T-helper 2 cell treated with Interferon-gamma antibody and Interleukin-4, amounts not matched to agents 5 μg/mL and 100 μg/mL, for 36 hours (primary cell): Measurements from ENCODE around the gene CASZ1.

ENCODE experiments used
- DNase-seq: peaks from one replicate; pipeline ENCODE4 v3.0.0; 2021; ENCODE audit warnings: low spot score
- H3K27ac Mint-ChIP-seq: one replicate; pipeline ENCODE4 v1.8.0; 2021; ENCODE audit warnings: mild to moderate bottlenecking, mixed read lengths
- H3K27me3 Mint-ChIP-seq: one replicate; pipeline ENCODE4 v1.8.0; 2021; ENCODE audit warnings: low read depth, mixed read lengths
- H3K36me3 Mint-ChIP-seq: one replicate; pipeline ENCODE4 v1.8.0; 2021; ENCODE audit warnings: low read depth, mixed read lengths
- H3K4me1 Mint-ChIP-seq: one replicate; pipeline ENCODE4 v1.8.0; 2021; ENCODE audit warnings: low read depth, mixed read lengths
- H3K4me3 Mint-ChIP-seq: one replicate; pipeline ENCODE4 v1.8.0; 2022; ENCODE audit warnings: mild to moderate bottlenecking, moderate library complexity, mixed read lengths
- H3K9me3 Mint-ChIP-seq: one replicate; pipeline ENCODE4 v1.8.0; 2021; ENCODE audit warnings: mixed read lengths

The CASZ1 gene

DNA sequence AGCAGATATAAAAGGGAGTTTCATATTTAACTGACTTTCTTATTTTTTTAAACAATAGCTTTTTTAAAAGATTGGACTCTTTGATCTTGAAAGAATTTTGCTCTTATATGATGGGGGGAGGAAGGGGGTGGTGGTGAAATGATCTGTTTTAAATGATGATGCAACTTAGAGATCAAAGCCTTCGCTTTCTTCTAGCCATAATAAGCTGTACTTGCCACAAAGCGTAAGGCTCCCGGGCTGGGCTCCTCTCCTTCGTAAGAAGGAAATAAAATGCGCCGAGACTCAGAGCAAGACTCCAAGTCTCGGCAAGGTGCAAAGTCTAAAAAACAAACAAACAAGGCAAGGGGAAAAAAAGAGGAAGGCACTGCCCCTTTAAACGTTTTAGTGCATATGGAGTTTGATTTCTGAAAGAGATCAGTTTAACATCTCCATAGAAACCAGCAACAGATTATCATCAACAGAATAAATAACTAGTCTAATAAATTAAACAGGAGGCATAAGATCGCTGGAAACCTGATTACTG, 3.3 kb downstream of the CASZ1 start:
- H3K4me1 Mint-ChIP-seq = peaks cover 5% of the 10 kb centered on the region
- peak overlapping the region; percentile 46 for H3K4me3 Mint-ChIP-seq
- DNase-seq = no peak
- no peaks in the 10 kb centered on the region for H3K9me3 Mint-ChIP-seq
- peaks cover 45% of the 10 kb centered on the region for H3K27me3 Mint-ChIP-seq
- H3K36me3 Mint-ChIP-seq = no peaks in the 10 kb centered on the region
- H3K27ac Mint-ChIP-seq = no peak overlapping the region

DNA sequence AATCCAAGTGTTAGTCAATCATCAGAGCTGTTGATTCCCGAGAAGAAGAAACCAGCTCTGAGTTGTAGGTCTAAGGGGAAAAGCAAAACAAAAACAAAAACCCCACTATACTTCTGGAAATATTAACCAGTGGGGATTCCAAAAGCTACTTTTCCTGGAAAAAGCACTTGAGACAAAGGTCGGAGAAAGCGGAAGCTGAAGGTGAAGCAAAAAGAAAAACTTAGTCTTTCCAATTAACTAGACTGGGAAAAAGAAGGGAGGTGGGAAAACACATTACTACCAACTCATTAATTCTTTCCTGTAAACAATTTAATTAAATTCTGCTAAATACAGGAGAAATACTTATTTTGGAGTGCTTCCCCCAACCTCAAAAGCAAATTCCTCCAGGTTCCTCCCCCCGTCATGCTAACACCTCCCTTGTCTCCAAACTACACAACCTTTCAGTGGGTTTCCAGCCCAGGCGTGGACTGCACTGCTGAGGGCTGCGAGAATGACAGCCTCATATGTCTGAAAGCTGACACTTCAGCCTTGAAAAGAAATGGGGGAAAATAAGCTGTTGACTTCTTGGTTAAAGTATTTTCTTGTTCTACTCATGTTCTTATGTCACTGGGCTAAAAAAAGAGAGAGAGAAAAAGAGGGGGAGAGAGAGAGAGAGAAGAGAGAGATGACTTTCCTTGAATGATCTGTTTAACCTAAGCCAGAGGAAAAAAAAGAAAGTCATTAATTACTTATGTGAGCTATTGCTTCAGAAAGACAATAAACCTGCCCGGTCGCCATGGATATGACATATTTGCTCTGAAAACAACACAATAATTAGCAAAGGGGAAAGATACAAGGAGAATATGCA, 5.1 kb downstream of the CASZ1 start:
- H3K4me1 Mint-ChIP-seq = peaks cover 5% of the 10 kb centered on the region
- no peaks in the 10 kb centered on the region for H3K9me3 Mint-ChIP-seq
- DNase-seq = no peak
- H3K27ac Mint-ChIP-seq = no peak overlapping the region
- peaks cover 37% of the 10 kb centered on the region for H3K27me3 Mint-ChIP-seq
- H3K4me3 Mint-ChIP-seq = no peak overlapping the region
- H3K36me3 Mint-ChIP-seq = no peaks in the 10 kb centered on the region

DNA sequence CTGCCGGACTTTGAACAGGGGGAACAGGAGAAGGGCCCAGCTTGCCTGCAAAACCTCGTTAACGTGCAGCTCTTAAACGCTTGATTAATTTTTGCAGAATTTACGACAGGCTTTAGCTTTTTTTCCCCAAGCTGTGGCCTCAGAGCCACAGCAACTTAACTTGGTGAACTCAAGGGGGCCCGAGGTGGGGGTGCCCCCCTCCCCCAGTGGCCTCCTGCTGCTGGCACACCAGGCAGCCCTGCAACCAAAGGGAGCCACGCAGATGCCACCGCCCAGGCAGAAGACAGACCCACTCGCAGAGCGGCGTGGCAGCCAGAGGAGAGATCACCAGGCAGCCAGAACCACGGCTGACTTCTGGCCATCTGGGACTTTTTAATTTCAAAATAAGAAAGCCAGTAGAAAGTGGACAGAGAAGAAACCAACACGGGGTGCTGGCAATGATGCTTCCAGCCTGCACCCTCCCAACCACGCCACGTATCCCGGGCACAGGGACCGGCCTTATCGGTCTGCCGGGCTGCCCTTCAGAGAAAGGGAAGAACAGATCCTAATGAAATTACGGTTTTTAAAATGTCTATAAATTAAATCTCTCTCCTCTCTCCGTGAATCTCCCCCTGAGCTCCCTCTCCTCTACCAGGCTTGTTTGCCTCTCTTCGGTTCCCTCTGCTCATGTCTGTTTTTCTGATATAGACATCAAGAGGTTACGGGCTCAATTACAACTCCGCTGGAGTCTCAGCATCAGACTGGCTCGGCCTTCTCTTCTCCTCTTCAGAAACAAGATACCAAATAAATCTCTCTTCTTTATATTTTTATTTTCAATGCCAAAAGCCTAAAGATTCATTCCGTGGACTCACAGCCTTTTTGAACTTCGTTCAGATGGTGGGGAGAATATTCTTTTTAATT, 6.4 kb downstream of the CASZ1 start:
- DNase-seq = no peak
- H3K4me1 Mint-ChIP-seq = peaks cover 5% of the 10 kb centered on the region
- H3K27ac Mint-ChIP-seq = no peak overlapping the region
- H3K9me3 Mint-ChIP-seq = no peaks in the 10 kb centered on the region
- no peaks in the 10 kb centered on the region for H3K36me3 Mint-ChIP-seq
- no peak overlapping the region for H3K4me3 Mint-ChIP-seq
- peaks cover 32% of the 10 kb centered on the region for H3K27me3 Mint-ChIP-seq

DNA sequence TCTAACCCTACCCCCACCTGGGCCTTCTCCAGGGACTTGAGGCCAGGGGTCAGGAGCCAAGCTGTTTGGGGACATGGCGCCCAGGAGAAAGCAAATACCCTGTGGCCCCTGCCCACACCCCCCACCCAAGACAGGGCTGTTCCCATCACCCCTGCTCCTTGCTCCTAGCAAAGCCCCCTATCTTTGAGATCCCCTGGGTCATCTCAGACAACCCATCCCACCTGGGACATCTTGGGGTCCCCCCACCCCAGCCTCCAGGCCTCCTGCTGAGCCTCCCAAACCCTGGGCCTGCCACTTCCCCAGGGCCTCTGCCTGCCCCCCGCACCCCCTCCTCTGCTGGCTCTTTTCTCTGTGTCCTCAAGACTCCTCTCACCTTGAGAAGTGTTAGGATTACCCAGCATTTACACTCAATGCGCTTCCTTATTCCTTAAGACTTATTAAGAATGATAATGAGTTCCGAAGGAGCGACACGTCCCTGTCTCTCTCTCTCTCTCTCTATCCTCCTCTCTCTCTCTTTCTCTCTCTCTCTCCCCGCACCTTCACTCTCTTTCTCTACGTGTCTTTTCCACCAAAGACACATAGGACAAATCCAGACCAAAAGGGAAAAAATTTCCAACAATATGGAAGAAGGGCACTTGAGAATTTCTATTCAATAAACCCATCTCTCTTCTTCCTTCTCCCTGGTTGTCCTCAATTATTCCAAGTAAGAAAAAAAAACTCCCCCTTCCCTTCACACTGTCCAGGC, 7.2 kb downstream of the CASZ1 start:
- DNase-seq = no peak
- Mint-ChIP-seq H3K36me3 (no peaks in the 10 kb centered on the region), H3K4me3 (no peak overlapping the region), H3K9me3 (no peaks in the 10 kb centered on the region), H3K4me1 (peaks cover 5% of the 10 kb centered on the region), H3K27ac (no peak overlapping the region), H3K27me3 (peaks cover 28% of the 10 kb centered on the region)

DNA sequence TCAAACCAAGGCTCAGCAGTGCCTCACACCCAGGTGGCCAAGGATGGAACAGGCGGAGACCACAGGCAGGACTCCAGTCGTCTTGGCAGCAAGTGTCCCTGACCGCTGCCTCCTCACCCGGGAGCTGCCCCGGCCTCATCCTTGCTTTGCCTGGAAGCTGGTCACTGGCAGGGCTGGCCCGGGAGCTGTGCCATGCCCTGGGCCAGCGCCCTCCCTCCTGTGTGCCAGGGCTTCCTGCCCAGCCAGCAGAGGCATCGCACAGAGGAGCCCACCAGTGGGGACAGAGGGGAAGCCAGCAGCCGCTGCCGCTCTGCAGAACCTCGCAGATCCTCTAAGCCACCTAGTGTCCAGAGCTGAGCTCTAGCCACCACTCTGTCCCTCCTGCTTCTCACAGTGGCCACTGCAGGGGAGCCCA, 7.8 kb downstream of the CASZ1 start:
- H3K9me3 Mint-ChIP-seq = no peaks in the 10 kb centered on the region
- peaks cover 4% of the 10 kb centered on the region for H3K4me1 Mint-ChIP-seq
- H3K4me3 Mint-ChIP-seq = no peak overlapping the region
- H3K36me3 Mint-ChIP-seq = no peaks in the 10 kb centered on the region
- H3K27me3 Mint-ChIP-seq = peaks cover 25% of the 10 kb centered on the region
- no peak for DNase-seq
- no peak overlapping the region for H3K27ac Mint-ChIP-seq

DNA sequence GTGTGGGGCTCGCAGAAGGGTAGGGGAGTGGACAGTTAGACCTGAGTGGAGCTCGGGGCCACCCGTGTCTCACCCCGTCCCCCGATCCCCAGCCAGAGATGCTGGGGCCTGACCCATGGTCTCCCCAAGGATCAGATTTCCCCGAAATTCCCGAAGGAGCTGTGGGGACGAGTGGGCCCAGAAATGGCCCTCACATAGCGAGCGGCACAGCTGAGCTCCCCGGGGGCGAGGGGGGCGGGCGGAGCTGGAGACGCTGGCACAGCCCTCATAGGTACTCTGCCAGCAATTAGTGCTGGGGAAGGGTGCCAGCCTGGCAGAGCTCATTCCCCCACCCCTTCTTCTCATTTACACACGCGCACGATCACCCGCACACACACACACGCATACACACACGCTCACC, 9.2 kb downstream of the CASZ1 start:
- Mint-ChIP-seq H3K4me3 (no peak overlapping the region), H3K36me3 (no peaks in the 10 kb centered on the region), H3K9me3 (no peaks in the 10 kb centered on the region), H3K27ac (no peak overlapping the region), H3K4me1 (no peaks in the 10 kb centered on the region), H3K27me3 (peaks cover 13% of the 10 kb centered on the region)
- DNase-seq = no peak

DNA sequence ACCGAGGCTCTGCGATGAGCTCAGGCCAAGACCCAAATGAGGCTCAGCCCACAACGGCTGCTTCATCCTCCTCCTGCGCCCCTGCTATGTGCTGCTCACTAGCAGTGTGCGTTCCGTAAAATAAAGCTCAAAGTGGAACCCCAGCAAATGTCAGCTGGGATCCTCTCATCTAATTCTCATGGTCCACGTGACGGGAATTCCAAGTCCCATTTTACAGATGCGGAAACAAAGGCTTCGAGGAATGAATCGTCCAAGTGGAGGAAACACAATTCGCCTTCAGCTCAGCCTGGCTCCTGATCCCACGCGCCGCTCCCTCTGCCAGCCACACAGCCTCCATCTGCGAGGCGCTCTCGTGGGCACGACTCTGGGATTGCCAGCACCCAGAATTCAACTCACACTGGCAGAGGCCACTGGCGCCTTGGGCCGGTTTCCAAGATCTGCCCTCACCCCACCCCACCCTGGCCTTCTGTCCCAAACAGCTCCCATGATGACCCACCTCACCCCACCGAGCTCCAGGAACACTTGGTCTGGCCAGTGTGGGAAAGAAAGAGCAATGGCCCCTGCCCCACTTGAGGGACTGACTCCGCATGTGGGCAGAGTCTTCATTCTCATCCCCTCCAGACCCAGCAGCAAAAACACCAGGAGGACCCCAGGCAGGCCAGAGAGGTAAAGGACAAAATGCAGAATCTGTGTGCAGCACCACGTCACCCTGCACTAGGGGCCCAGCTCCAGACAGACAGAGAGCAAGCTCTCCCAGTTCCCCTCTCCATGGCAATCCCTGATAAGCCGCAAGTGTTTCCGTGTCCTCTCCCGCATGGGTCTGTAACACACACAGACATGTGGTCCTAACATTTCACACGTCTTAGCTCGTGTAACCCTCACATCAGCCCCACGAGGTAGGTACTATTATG, 10.5 kb downstream of the CASZ1 start:
- Mint-ChIP-seq H3K4me3 (no peak overlapping the region), H3K27ac (no peak overlapping the region), H3K9me3 (no peaks in the 10 kb centered on the region), H3K27me3 (peaks cover 12% of the 10 kb centered on the region), H3K36me3 (no peaks in the 10 kb centered on the region), H3K4me1 (no peaks in the 10 kb centered on the region)
- no peak for DNase-seq

DNA sequence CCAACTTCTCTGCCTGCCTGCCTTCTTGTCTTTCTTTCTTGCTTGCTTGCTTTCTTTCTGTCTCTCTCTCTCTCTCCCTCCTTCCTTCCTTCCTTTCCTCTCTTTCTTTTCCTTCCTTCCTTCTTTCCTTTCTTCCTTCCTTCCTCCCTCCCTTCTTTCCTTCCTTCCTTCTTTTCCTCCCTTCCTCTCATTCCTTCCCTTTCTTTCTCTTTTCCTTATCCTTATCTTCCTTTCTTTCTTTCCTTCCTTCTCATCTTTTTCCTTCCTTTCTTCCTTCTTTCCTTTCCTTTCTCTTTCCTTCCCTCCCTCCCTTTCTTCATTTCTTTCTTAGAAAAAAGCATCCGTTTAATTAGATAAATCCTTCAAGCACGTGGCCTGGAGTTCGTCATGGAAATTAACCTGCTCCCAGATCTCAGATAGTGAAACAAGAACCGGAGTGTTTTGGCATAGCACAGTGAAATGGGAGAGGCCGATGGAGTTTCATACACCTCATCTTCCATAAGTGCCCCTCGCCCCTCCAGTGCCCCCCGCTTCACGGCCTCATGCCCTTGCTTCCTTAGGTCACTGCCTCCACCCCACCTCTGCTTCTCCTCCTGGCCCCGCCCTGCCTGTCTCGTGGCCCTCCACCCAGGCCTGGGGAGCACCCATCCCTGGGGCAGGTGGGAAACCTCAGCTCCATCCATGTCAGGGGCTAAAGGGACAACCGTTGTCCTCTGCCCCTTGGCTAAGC, 11.3 kb downstream of the CASZ1 start:
- no peaks in the 10 kb centered on the region for H3K36me3 Mint-ChIP-seq
- no peak overlapping the region for H3K4me3 Mint-ChIP-seq
- no peaks in the 10 kb centered on the region for H3K4me1 Mint-ChIP-seq

DNA sequence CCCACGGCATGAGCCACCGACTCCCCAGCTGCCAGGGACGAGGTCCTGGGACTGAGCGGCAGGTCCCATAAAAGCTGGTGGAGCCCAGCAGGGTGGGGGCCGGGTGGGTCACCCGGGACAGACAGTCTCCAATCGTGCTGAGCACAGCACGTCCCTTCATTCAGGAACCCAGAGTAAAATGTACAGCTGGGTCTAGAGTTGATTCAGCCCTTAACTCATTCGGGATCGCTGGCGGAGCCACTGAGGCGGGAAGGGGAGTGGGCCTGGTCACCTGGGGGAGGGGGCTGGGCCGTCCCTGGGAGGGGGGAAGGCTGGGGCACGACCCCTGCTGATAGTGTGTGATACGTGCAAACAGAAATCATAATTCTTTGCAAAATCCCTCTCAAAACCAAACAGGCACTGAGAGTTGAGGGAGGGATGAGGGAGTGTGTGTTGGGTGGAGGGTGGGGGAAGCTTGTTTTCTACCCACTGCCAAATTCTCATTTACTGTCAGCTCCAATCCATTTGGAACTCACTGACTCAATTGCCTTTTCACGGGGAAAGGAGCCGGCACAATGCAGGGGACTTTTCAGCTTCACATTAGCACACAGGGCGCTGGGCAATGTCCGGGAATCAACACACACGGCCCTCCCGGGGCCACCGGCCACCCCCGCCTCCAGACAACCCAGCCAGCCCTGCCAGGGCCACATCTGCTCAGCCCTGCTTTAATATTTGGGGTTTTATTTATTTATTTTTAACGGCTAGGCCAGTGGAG, 13.8 kb downstream of the CASZ1 start:
- H3K36me3 Mint-ChIP-seq = no peaks in the 10 kb centered on the region
- no peaks in the 10 kb centered on the region for H3K9me3 Mint-ChIP-seq
- no peak for DNase-seq
- H3K4me3 Mint-ChIP-seq = no peak overlapping the region
- H3K27ac Mint-ChIP-seq = no peak overlapping the region
- no peaks in the 10 kb centered on the region for H3K4me1 Mint-ChIP-seq
- peaks cover 6% of the 10 kb centered on the region for H3K27me3 Mint-ChIP-seq

More for the DNA sequence above, 11.3 kb downstream of the CASZ1 start:
- Mint-ChIP-seq H3K27ac (no peak overlapping the region), H3K9me3 (no peaks in the 10 kb centered on the region), H3K27me3 (peaks cover 12% of the 10 kb centered on the region)
- DNase-seq = no peak

DNA sequence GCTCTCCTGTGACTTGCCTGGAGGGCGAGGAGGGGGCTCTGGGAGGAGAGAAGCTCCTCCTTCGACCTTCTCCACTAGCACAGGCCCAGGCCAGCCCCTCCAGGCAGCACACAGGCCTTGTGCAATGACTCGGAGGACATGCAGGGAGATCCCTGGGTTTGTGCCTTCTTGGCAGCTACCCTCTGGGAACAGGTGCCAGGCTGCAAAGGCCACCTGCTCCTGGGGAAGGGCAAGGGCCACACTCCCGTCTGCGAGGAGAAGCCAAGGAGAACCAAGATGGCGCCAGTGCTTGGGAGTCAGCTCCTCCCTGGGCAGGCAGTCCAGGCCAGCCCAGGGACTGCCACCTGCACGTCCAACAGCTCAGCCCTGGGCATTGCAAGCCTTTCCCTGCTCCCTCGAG, 15.3 kb downstream of the CASZ1 start:
- H3K27ac Mint-ChIP-seq = no peak overlapping the region
- H3K4me3 Mint-ChIP-seq = no peak overlapping the region
- H3K4me1 Mint-ChIP-seq = no peaks in the 10 kb centered on the region
- H3K9me3 Mint-ChIP-seq = no peaks in the 10 kb centered on the region
- DNase-seq = no peak
- peaks cover 4% of the 10 kb centered on the region for H3K27me3 Mint-ChIP-seq
- no peaks in the 10 kb centered on the region for H3K36me3 Mint-ChIP-seq

DNA sequence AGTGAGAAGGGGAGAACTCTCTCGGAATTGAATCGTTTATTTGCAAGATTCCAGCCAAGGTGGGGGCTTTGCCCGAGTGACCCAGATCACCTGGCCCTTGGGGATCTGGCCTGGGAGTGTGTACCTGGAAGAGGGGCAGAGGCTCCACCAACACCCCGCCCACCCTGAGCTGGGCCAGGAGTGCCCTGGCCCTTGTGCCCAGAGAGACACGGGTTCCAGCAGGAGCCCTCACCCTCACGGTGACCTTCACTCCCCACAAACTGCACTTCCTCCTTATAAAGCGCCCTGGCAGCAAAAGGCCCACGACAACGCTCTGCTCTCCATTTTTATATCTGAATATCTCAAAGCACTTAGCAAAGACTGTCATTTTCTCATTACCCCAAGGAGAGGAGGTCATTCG, 16.6 kb downstream of the CASZ1 start:
- Mint-ChIP-seq H3K9me3 (no peaks in the 10 kb centered on the region), H3K4me3 (no peak overlapping the region), H3K36me3 (no peaks in the 10 kb centered on the region), H3K4me1 (no peaks in the 10 kb centered on the region), H3K27ac (no peak overlapping the region), H3K27me3 (peaks cover under 1% of the 10 kb centered on the region)
- DNase-seq = no peak

DNA sequence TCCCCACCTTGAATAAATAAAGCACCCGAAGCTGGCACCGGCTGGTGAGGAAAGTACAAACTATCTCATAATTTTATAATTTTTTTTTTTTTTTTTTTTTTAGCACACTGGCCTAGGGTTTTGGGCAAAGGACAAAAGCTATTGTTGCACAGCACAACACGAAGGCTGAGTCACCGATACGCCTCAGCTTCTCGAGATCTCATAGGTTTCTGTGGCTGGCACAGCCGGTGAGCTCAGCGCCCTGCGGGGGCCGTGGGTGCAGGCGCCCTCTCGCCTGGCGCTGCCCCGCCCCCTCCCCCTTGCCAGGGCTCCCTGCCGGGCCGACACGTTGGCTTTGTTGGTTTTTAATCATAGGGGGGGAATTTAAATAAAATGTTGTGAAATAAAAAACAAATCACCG, 17.2 kb downstream of the CASZ1 start:
- Mint-ChIP-seq H3K9me3 (no peaks in the 10 kb centered on the region), H3K27me3 (no peaks in the 10 kb centered on the region), H3K27ac (no peak overlapping the region), H3K4me3 (no peak overlapping the region), H3K36me3 (no peaks in the 10 kb centered on the region), H3K4me1 (no peaks in the 10 kb centered on the region)
- DNase-seq = no peak
